Measurements from ENCODE around the gene CTDSP1. TPM values are rescaled to one million over a fixed set of nuclear protein-coding genes. Genes with fewer than 3 reads are reported as not detected.

CTDSP1 gene
- polyA plus RNA-seq, 4 donors: 139 to 174 (median 150) TPM

- DNase-seq (ENCODE audit: low read depth in 4 of 4, low spot score in 3 of 4): no peak
These were observed 16.9 kb upstream of the CTDSP1 start for GRCh38 chr2:218382785-218383184.

DNA sequence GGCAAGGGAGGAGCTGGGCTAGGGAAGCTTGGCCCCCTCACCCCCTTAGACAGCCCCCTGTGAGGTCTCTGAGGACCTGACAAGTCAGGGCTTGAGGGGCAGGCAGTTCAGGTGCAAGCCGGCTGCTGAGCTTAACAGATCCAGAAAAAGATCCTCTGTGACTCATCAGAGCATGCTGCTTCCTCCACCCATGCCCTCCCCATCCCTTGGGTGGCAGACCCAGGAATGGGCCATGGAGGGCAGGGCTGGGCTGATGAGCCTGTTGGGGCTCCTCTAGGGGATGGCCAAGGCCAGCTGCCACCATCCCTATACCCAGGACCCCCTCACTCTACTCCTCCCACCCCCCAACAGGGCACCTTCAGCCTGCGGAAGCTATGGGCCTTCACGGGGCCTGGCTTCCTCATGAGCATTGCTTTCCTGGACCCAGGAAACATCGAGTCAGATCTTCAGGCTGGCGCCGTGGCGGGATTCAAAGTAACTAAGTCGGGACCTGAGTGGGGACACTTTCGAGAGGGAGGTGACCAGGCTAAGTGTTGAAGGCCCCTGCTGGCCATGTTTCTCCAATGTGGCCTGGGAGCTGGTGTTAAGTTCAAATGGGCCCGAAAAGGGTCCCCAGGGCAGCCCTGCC, 15.7 kb upstream of the CTDSP1 start:
- no peak for DNase-seq (ENCODE audit: low read depth in 4 of 4, low spot score in 3 of 4)

DNA sequence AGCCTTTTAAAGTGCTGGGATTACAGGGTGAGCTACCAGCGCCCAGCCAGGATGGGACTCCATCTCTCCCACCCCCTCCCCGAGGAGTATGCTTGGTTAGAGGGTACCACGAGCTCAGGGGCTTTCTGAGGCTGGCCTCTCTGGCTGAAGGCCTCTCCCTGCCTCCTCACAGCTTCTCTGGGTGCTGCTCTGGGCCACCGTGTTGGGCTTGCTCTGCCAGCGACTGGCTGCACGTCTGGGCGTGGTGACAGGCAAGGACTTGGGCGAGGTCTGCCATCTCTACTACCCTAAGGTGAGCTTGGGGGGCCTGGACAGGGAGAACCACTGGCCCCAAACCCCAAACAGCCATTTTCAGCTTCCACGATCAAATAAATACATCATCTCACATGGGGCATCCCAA, 14.7 kb upstream of the CTDSP1 start:
- DNase-seq (ENCODE audit: low read depth in 4 of 4, low spot score in 3 of 4): no peak

GRCh38 chr2:218386505-218387368, 12.9 kb upstream of the CTDSP1 start:
- no peak for DNase-seq (ENCODE audit: low read depth in 4 of 4, low spot score in 3 of 4)

DNA sequence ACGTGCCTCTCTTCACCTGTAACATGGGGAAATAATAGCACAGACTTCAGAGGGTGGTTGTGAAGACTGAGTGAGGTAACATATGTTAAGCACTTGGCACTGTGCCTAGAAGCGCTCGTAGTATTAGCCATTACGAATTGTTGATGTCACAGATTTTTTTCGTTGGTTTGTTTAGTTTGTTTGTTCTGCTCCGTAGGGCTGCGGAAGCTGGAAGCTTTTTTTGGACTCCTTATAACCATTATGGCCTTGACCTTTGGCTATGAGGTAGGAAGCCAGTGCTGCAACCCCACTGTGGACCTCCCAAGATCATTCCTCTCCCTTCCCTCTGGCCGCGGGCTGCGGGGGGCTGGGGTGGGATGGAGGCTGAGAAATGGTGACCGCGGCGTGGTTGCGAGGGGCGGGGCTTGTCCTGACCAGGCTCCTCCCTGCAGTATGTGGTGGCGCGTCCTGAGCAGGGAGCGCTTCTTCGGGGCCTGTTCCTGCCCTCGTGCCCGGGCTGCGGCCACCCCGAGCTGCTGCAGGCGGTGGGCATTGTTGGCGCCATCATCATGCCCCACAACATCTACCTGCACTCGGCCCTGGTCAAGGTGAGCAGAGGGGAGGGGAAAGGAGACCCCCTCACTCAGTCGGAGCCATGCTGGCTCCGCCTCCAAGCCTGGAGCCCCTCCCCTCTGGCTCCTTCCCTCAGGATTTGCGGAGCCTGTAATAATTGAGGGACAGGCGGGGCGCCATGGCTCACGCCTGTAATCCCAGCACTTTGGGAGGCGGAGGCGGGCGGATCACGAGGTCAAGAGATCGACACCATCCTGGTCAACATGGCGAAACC, 12.1 kb upstream of the CTDSP1 start:
- peak in 1 of 4 donors; percentile 75 for DNase-seq (ENCODE audit: low read depth in 4 of 4, low spot score in 3 of 4)

- DNase-seq (ENCODE audit: low read depth in 4 of 4, low spot score in 3 of 4): no peak
These were observed 10.1 kb upstream of the CTDSP1 start for GRCh38 chr2:218389333-218390150.

- DNase-seq (ENCODE audit: low read depth in 4 of 4, low spot score in 3 of 4): no peak
These were observed 8.5 kb upstream of the CTDSP1 start for GRCh38 chr2:218391202-218391601.

DNA sequence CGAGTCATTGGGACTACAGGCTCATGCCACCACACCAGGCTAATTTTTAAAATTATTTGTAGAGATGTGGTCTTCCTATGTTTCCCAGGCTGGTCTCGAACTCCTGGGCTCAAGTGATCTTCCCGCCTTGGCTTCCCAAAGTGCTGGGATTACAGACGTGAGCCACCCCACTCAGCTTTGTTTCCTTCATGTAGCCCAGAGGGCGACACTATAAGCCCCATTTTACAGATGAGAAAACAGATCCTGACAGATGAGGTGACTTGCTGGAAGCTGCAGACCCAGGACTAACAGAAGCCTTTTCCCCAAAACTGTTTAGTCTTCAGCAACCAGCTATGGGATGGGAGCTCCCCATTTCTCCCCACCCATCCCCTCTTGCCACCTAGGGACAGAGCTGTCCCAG, 7.2 kb upstream of the CTDSP1 start:
- DNase-seq (ENCODE audit: low read depth in 4 of 4, low spot score in 3 of 4): no peak

DNA sequence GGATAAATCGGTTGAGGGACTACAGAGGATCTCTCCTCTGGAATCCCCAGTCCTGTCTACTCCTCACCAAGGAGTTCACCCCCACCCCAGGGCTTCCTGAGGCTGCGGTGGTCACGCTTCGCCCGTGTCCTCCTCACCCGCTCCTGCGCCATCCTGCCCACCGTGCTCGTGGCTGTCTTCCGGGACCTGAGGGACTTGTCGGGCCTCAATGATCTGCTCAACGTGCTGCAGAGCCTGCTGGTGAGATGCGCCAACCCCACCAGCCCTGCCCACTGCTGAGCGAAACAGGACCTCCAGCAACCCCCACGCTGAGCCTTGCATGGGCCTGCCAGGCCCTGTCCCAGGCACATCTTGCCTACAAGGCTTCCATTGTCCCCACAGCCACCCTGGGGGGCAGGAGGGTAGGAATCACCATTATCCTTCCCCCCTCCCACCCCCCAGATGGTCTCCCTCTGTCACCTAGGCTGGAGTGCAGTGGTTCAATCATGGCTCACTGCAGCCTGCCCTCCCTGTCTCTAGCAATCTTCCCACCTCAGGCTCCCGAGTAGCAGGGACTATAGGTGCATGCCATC, 6.7 kb upstream of the CTDSP1 start:
- no peak for DNase-seq (ENCODE audit: low read depth in 4 of 4, low spot score in 3 of 4)

DNA sequence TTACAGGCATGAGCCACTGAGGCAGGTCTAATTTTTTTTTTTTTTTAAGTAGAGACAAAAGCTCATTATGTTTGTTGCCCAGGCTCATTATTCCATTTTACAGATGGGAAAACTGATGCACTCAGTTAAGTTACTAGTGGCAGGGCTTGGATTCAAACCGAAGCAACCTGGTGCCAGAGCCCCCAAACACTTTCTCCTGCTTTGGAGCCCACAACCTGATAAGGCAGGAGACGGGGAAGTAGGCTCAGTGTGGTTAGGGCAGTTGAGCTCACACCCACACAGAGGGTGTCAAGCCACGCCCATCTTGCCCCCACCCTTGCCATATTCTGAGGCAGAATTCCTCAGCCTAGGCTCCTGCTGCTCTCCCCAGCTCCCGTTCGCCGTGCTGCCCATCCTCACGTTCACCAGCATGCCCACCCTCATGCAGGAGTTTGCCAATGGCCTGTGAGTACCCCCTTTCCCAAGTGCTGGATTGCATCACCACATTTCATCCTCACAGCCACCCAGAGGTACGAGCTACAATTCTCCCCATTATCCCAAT, 5.8 kb upstream of the CTDSP1 start:
- no peak for DNase-seq (ENCODE audit: low read depth in 4 of 4, low spot score in 3 of 4)

GRCh38 chr2:218394298-218395089, 5.2 kb upstream of the CTDSP1 start:
- DNase-seq (ENCODE audit: low read depth in 4 of 4, low spot score in 3 of 4): no peak

GRCh38 chr2:218395090-218395444, 4.6 kb upstream of the CTDSP1 start:
- no peak for DNase-seq (ENCODE audit: low read depth in 4 of 4, low spot score in 3 of 4)

DNA sequence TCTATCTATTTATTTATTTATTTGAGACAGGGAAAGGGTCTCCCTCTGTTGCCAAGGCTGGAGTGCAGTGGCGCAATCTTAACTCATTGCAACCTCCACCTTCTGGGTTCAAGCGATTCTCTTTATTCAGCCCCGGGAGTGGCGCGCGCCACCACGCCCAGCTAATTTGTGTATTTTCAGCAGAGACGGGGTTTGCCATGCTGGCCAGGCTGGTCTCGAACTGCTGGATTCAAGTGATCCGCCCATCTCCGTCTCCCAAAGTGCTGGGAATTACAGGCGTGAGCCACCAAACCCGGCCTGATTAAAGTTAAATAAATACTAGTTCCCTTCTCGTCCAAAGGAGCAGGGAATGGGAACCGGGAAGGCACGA, 4.2 kb upstream of the CTDSP1 start:
- no peak for DNase-seq (ENCODE audit: low read depth in 4 of 4, low spot score in 3 of 4)

- DNase-seq (ENCODE audit: low read depth in 4 of 4, low spot score in 3 of 4): peak; percentile 91 to 95 (median 94)
These were observed 3.6 kb upstream of the CTDSP1 start for GRCh38 chr2:218395826-218396687.

GRCh38 chr2:218396688-218397462, 2.8 kb upstream of the CTDSP1 start:
- no peak for DNase-seq (ENCODE audit: low read depth in 4 of 4, low spot score in 3 of 4)

DNA sequence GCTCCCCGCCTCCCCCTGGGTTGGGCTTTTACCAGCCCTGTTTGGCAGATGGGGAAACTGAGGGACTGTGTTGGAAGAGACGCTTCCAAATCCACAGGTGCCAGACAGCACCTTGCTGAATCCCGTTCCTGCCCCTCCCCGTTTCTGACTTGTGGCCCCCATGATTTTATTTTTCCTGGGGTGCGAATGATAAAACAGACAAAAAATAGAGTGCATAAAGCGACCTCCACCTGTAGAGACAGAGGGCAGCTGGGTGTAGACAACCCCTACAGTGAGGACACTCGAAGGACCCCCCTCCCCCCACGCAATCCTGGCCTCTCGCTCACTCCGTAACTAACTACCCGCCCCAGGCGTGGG, 2.2 kb upstream of the CTDSP1 start:
- DNase-seq (ENCODE audit: low read depth in 4 of 4, low spot score in 3 of 4): no peak

- DNase-seq (ENCODE audit: low read depth in 4 of 4, low spot score in 3 of 4): no peak
These were observed 1.7 kb upstream of the CTDSP1 start for GRCh38 chr2:218397820-218398436.
